ENCODE measurements around the gene ELMO2.
A peak's percentile ranks its signal among the peaks of the same experiment; 100 is the strongest.

Gene ELMO2

DNA sequence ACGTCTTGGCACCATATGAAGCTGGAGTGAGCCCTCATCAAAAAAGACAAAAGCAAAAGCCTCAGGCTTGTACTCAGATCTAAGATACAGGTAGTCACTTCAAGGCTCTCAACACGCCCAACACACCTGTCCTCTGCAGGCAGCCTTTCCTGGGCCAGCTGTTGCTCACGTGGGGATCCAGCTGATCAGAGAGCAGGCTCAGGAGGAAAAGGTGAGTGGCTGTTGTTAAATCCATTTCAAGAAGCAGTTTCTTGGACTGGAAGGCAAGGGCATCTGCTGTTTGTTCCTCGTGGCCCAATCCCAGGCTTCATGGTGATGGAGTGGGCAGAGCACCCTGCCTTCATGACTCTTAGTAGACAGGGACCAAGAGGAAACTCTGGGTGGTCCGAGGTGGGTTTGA, 39.6 kb downstream of the ELMO2 start:
- no peak for DNase-seq

DNA sequence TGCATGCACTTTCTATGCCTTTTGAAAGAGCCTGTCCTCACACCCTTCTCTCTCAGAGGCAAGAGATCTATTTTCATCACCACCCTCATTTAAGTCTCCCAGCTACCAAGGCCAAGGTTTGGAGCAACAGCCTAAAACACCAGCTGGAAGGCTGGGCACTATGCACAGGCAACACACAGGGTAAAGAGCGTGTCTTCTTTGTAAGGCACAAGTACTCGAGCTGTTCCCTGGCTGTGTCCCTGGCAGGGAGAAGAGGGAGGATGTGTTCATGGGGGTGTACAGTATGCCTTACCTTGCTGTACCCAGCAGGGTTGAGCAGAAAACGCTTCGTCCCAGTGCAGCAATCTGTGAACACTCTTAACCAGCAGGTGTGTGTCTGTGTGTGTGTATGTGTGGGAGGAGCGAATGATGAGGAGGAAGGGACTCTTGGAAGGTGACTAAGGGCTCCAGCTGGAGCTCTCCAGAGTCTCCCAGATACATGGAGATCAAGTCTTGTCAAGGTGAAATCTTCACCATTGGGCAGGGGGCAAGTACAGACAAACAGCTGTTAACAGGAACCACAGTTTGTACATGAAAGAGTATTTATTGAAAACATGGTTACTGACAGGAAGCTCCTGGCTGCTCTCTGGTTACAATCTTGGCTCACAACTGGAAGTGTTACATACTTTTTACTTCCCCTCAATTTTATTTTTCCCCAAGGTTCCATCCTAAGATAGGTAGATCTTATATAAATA, 40.8 kb downstream of the ELMO2 start:
- DNase-seq, result no peak

DNA sequence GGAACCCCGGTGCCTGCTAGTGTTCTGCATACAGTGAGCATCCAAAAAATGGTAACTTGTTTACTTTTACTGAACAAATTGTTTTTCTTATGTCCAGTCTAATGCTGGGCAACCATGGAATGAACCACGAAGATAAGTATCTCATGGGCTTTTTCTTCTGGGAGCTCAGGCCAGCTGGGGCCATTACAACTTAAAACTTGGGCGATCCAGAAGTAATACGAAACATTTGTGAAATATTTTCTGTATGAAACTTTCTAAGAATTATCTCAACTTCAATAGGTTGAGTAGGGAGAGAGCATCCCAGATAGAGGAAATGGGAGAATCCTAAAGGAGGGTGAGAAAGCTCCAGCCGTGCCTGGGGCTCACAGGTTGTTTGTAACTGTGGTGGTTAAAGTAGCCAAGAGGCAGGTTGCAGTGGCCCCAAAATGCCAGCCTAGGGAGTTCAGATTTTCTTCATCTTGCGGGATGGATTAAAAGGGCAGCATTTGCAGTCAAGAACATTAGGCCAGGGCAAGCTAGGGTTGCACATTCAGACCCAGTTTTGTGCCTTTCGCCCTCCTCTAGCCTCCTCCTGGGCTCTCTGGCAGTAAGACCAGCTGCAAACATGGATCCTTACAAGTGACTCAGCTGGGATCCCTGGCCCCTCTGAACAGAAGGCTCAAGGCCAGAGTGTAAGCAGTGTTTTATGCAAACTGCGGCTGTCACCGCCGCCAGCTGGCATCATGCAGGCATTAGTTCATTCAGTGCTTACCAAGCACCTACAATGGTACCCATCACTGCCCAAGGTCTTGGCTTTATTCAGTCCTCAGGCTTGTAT, 41.5 kb downstream of the ELMO2 start:
- DNase-seq, result no peak

DNA sequence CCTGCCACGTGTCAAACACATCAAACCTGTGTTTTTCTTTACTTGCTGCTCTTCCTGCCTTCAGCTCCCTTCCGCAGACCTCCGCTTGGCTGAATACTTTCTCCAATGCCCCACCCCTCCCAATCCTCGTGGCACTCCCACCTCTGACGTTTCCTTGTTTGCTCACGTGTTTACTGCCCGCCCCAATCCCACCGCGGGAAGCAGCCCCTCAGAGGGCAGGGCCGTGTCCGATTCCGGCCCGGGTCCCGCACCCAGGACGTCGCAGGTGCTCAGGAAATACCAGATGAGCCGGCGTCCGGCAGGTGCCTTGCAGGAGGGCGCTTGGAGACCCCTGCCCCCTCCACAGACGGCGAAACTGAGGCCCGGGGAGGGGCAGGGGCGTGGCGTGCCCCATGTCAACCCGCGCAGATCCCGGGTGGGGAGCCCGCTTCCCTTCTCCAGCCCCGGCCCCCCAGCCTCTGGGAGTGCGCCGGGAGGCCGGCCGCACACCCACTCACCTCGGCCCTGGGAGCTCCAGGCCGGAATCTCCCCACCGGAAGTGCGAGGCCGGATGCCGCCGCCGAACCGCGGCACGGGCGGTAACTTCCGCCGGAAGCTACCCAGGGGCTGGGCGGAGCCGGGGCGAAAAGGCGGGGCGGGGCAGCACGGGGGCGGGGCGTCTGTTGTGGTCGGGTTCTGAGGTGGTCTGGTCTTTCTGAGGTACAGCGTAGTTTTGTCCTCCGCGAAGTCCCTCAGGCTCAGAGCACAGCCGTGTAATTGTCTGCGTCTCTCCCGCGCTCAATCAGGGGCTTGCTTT, 42.3 kb downstream of the ELMO2 start:
- DNase-seq, result peak; percentile 91

DNA sequence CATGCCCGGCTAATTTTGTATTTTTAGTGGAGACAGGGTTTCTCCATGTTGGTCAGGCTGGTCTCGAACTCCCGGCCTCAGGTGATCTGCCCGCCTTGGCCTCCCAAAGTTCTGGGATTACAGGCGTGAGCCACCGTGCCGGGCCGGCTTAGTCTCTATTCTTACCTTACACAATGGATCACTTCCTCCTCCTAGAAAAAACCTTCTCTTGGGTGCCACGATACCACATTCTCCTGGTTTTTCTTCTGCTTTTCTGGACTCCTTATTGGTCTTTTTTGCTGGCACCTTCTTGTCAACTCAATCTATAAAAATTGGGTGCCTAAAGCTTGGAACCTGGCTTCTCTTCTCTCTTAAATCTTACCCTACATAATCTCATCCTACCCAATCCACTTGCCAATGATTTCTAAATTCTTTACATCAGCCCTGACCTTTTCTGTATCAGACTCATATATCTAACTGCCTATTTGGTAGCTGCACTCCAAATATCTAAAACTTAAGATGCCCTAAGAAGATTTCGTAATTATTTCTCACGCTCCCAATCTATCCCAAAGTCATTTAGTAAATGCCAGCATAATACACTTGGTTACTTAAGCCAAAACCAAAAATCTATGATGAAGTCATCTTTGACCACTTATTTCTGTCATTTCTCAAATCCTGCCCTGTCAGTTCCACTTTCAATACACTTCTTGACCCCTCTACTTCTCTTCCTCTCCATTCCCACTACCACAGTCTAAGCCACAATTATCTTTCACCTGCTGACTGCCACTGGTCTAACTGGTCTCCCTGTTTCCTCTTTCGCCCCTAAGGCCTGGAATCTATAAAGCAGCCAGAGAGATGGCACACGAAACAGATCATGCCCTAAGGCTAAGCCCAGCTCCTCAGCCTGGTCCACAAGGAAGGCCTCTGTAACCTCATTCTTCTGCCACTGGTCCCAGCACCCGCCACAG, 43.2 kb downstream of the ELMO2 start:
- peak; percentile 88 for DNase-seq

DNA sequence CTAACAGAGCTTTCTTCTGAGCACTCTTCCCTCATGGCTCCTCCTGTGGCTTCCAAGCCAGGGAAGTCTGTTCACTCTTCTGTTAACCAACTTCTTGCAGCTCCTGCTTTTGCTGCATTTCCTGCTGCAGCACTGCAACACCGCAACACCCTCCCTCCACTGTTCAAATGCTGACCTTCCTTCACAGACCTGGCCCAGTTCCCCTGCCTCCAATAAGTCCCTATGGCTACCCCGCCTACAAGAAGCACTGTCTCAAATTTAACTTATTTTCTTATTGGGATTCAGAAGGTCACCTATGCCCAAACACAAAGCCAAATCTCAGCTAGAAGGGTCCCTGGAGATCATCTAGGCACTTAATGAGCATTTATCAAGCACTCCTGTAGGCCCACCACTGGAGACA, 44.6 kb downstream of the ELMO2 start:
- DNase-seq, result no peak

DNA sequence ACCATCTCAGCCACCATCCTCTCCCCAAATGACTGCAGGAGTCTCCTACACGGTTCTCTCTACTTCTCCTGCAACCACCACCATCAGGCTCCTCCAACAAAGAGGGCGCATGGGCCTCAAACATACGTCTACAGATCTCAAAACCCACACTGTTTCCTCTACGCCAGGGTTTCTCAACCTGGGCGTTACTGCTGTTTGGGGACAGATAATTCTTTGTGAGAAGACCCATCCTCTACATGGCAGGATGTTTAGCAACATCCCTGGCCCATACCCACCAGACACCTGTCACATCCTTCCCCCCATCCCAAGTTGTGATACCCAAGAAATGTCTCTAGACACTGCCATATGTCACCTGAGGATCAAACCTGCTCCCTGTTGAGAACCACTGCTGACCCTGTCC, 45.0 kb downstream of the ELMO2 start:
- peak; percentile 18 for DNase-seq

DNA sequence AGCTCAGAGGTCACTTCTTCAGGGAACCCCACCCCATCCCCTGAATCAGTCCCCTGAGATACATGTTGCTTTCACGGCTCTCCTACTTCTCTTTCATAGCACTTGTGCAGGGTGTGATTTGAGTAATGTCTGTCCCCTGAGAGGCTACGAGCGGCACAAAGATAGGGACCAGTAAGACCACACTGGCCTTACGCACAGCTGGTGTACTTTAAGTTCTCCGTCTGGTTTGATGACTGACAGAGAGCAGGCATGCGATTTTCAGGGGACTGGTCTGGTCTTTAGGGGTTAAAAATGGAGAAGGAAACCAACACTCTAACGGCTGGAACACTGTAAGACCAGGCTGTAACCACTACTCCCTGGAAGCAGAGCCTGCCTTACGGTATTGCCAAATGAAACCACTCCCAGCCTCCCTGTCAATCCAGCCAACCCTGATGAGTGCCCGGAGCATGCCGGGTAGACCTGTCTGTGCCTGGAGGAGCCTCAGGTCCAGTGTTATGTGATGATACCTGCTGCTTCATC, 47.1 kb downstream of the ELMO2 start:
- DNase-seq, result peak; percentile 32

DNA sequence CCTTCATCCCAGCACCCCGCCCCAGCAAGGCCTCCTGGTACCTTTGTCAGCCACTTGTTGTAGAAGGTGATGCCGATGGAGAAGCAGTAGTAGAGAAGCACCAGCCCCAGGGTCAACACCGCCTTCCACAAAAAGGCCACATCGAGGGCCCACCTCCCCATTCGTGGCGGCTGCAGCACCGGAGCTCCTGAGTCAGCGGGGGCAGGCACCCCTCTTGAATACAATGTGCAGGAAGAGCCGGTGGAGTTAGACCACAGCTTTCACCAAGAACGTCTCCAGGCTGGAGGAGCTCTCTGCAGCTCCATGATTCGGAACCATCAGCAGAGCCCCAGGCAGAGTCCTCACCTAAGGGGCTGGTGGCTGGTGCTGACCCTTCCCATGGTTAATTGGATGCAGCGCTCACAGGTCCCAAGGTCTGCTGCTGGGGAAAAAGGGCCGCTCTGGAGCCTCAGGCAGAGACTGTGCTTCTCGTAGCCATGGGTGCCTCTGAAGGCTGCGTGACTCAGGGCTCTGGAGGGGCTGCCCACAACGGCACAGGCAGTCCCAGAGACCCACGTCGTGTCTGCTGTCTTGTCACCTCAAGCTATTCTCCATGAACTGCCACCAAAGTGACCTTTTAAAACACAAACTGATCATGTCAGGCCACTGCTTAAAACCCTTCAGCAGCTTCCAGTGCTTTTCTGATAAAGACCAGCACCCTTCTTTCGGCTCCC, 47.9 kb downstream of the ELMO2 start:
- DNase-seq, result no peak

DNA sequence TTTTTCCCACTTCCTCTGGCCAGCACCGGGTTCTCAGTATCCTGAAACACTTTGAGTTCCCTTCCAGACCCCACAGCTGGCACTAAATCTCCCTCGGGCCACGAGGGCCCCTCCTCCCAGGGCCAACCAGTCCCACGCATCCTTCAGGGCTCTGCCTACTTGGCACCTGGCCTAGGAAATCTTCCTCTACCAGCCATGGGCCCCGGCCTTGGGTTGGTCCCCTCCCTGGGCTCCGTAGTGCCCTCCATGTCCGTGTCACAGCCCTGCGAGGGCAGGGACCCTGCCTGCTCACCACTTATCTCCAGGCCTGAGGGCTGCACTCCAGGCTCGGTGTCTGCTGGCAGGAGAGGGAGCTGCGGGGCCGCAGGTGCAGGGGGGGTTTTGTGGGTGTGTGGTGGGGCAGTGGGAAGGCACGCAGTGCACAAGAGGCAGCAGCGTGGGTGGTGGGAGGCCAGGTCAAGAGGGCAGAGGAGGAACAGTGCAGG, 49.3 kb downstream of the ELMO2 start:
- DNase-seq, result no peak

DNA sequence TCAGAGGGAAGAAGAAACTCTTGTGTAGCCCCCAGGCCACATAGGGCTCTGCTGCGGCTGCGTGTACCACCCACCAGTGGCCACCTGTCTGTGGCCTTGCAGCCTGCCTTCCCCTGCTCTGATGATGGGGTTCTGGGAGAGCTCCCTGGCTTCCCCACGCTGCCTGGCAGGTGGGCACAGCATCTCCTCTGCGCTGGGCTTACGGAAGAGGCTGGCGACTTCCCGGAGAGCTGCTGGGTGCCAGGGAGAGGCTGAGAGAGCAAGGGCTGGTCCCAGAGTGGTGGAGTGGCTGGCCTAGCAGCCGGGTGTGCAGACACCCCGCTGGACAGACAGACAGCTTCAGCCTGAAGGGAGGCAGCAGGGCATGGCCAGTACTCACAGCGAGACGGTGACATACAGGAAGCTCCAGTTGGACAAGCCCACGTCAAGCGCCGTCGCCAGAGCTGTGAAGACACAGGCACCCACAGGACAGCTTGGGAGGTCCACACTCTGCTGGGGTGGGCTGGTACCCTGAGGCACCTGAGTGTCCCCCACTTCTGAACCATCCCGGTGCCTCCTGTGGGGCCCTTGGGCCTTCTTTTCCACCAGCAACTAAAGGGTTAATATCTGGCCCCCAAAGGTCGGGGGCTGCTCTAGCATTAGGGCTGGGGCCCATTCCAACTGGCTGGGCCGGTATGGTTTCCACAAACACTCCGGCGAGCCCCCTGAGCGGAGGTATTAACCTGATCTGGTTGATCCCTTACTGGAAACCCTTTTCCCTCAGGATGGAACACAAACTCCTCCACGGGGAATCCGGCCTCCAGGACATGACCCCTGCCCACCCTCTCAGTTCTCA, 50.0 kb downstream of the ELMO2 start:
- no peak for DNase-seq

DNA sequence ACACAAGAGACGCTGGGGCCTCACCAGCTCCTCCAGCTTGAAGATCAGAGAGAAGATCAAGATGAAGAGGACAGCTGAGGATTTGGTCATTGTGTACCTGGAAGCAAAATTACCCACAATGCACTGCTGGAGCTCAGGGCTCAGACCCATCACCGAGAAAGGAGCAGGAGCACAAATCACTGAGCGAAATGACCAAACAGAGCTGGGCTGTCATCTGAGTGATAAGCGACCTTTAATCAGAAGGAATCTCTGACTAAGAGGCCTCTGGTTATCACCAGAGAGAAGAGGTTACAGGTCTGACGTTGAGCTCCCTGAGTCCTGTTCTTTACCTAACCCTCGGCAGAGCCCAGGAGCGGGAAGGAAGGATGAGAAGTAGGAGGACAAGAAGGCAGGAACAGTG, 50.6 kb downstream of the ELMO2 start:
- DNase-seq, result no peak

DNA sequence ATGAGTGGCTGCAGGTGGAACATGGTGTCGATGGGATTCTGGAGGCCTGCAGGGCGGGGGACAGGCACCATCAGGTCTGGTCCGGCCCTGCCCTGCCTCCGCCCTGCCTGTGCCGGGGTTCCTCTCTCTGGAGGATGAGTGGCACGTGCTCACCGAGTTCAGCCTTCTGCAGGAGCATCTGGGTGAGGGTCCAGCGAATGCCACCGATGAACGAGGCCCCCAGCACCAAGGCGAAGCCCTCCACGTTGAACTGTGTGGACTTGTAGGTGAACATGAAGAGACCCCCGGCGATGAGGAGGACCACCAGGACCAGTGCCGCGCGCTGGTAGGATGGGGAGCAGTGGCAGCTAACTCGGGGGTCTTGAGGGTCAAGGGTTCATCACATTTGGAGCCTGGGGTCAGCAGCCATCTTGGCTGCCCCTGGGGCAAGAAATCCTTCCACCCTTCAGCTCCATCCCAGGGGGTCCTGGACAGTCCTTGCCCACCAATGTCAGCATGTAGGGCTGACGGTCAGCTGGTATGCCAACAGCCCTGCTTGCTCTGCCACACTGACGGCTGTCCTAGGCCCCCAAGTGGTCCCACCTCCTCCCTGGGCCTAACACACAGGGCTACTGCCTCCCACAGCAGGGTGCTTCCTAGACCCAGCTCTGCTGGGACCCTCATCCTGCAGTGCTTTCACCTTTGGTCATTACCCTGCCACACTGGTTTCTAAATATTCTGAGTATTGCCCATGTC, 51.3 kb downstream of the ELMO2 start:
- DNase-seq, result no peak

DNA sequence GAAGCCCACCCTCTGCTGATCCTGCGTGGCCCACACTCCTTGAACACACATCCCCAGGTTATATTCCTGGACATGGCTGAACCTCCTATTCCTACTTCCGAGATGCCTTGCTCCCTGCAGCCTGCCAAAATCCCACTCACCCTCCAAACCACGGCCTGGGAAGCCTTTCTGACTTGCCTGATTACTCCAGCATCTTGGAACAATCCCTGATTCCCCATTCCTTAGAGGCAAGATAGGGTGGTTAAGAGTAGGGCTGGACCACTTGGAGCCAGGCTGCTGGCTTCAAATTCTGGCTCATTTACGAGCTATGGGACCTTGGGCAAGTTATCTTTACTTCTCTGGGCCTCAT, 52.2 kb downstream of the ELMO2 start:
- DNase-seq, result no peak

DNA sequence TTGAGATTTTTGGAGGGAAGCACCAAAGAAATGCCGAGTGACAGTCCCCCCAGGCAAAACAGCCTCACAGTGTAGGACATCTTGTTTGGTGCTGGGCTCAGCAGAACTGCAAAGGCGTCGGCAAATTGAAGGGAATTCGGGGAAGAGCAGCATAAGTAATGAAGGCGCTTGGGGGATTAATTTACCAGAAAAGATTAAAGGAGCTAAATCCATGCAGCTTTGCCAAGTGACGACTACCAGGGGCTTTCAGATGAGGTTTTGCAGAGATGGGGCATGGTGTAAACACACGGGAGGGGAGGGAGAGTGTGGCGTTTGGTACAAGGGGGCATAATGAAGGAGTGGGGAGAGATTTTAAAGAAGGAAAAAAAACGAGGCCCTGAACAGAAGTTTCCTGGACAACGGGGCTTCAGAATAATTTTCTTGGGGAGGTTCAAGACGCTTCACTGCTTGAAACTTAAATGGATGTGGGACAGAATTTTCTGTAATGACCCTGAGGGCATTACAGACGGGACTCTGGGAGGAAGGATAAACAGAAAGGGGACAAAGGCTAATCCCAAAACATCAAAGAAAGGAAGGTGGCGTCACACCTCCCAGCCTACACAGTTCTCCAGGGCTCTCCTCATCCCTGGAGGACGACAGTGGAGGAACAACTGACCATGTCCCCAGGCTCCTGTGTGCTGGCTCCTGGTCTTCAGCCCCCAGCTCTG, 52.8 kb downstream of the ELMO2 start:
- no peak for DNase-seq

DNA sequence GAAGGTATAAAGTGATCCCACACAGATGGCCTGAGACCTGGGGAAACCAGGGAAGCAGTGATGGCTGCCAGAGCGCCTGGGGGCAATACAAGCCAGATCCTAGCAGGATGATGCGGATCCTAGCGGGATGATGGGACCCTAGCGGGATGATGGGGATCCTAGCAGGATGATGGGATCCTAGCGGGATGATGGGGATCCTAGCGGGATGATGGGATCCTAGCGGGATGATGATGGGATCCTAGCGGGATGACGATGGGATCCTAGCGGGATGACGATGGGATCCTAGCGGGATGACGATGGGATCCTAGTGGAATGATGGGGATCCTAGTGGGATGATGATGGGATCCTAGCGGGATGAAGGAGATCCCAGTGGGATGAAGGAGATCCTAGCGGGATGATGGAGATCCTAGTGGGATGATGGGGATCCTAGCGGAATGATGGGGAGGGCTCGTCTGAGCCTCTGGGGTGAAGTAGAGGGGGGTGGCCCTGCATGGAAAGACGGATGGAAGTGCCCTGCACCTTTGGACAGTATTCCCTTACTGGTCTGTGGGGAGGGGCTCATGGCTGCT, 54.0 kb downstream of the ELMO2 start:
- DNase-seq, result no peak

DNA sequence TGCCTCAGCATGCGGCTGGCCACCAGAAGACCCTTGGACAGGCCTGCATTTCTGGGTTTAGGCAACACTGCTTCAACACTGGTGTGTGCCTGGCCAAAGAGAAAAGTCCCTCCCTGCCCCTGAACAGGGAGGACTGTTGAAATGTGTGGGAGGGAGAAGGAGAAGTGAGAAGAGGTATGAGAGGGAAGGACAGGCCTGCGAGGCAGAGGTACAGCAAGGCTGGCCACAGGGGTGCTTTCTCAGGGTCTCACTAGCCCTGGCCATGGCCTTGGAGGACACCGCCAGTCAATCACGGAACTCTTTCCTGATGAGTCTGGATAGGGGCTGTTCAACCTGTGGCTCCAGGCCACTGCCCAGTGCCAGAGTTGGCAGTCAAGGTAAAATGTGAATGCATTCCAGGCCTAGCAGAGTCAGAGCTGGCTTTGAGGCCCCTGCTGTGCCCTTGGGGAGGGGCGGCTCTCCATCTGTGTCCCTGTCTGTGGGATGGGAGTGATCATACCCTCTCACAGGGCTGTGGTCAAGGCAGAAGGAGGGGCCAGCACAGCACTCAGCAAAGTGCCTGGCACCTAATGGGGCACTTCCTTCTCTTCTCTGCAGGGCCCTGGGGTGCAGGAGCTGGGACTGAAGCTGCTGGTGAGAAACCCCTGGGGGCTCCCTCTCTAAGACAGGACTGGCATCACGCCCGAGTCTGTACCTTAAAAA, 54.9 kb downstream of the ELMO2 start:
- peak; percentile 69 for DNase-seq

DNA sequence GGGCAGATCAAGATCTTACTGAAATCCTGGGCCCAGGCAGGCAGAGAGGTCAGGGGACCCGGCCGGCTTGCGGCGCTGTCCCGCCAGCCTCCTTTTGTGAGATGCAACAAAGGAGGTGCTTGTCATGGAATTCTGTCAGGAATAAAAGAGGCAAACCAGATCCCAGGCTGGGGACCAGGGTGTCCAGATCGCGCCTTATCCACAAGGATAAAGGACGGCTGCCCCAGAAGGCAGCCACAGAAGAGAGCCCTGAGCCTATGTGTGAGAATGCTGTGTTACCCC, 55.5 kb downstream of the ELMO2 start:
- no peak for DNase-seq

Measured in inflammatory macrophage treated with lipopolysaccharide for 4 hours (primary cell).